IMR-90 (cell line): ENCODE data around the gene YBEY. TPM values are rescaled to one million over a fixed set of nuclear protein-coding genes. Genes with fewer than 3 reads are reported as not detected.

ENCODE experiments used
- ATAC-seq: fragments of 200-7000 bp; cut with Tn5 transposase; 2 replicates; pipeline ENCODE4 v1.9.1; 2020; ENCODE audit warnings: low read depth, mild to moderate bottlenecking, moderate library complexity
- BruUV-seq: library from RNA; stranded (reverse); fragments of 400-500 nt; replicated peaks from 2 replicates; lab custom pipeline; 2021; lab: Mats Ljungman, UMichigan
- CTCF ChIA-PET: fragments of 300-600 bp; formaldehyde crosslinking; extraction: SDS; loops from one replicate; lab custom pipeline; 2021; ENCODE audit warnings: antibody characterized with exemption; lab: Yijun Ruan, JAX
- POLR2A ChIA-PET: fragments of 300-600 bp; sonication (Branson Sonifier 250); formaldehyde crosslinking; loops from one replicate; lab custom pipeline; 2022; ENCODE audit warnings: antibody characterized with exemption; ENCODE audit not compliant: unreplicated experiment; lab: Charles Lee
- DNase-seq: peaks from one replicate; pipeline ENCODE4 v3.0.0; 2013
- H2AFZ ChIP-seq: replicated peaks from 2 replicates; pipeline ENCODE3; 2013; ENCODE audit warnings: low read length, mild to moderate bottlenecking; ENCODE audit not compliant: poor library complexity
- H2AK5ac ChIP-seq: 2 replicates; pipeline ENCODE4 v1.6.1; 2013; ENCODE audit warnings: low read depth, low read length, inconsistent platforms
- H2AK9ac ChIP-seq: replicated peaks from 2 replicates; pipeline ENCODE3; 2013; ENCODE audit warnings: mild to moderate bottlenecking, low read depth, low read length, moderate library complexity; ENCODE audit not compliant: poor library complexity
- H2BK120ac ChIP-seq: 2 replicates; pipeline ENCODE4 v1.6.1; 2013; ENCODE audit warnings: low read depth, low read length, inconsistent platforms
- H2BK15ac ChIP-seq: 3 replicates; pipeline ENCODE4 v1.6.1; 2013; ENCODE audit warnings: low read depth, low read length, inconsistent platforms
- H2BK20ac ChIP-seq: 2 replicates; pipeline ENCODE4 v1.6.1; 2013; ENCODE audit warnings: low read depth, mild to moderate bottlenecking, inconsistent platforms, low read length, moderate library complexity
- H2BK5ac ChIP-seq: 2 replicates; pipeline ENCODE4 v1.6.1; 2013; ENCODE audit warnings: mild to moderate bottlenecking, low read depth, low read length, inconsistent platforms; ENCODE audit not compliant: poor library complexity, severe bottlenecking
- H3K14ac ChIP-seq: replicated peaks from 2 replicates; pipeline ENCODE4 v1.6.1; 2013; ENCODE audit warnings: low read depth, low read length, inconsistent platforms
- H3K18ac ChIP-seq: 2 replicates; pipeline ENCODE4 v1.6.1; 2013; ENCODE audit warnings: low read depth, low read length, control low read depth
- H3K23ac ChIP-seq: 2 replicates; pipeline ENCODE4 v1.6.1; 2013; ENCODE audit warnings: low read depth, low read length, inconsistent platforms
- H3K27ac ChIP-seq: 2 replicates; pipeline ENCODE4 v1.5.1; 2013; ENCODE audit warnings: mild to moderate bottlenecking, control low read depth, low read length; ENCODE audit not compliant: insufficient read depth
- H3K27me3 ChIP-seq: 2 replicates; pipeline ENCODE4 v1.6.1; 2013; ENCODE audit warnings: low read length; ENCODE audit not compliant: control insufficient read depth, insufficient read depth
- H3K36me3 ChIP-seq: 2 replicates; pipeline ENCODE4 v1.6.1; 2013; ENCODE audit warnings: low read length, mixed read lengths; ENCODE audit not compliant: control insufficient read depth, insufficient read depth
- H3K4ac ChIP-seq: 2 replicates; pipeline ENCODE4 v1.6.1; 2013; ENCODE audit warnings: low read depth, low read length, inconsistent platforms
- H3K4me1 ChIP-seq: 2 replicates; pipeline ENCODE4 v1.6.1; 2013; ENCODE audit warnings: low read length, mixed read lengths; ENCODE audit not compliant: control insufficient read depth, insufficient read depth
- H3K4me2 ChIP-seq: 2 replicates; pipeline ENCODE4 v1.6.1; 2013; ENCODE audit warnings: low read depth, mild to moderate bottlenecking, control low read depth, low read length, moderate library complexity
- H3K4me3 ChIP-seq: 2 replicates; pipeline ENCODE4 v1.5.1; 2013; ENCODE audit warnings: low read depth, mild to moderate bottlenecking, control low read depth, low read length, moderate library complexity; ENCODE audit not compliant: insufficient read depth
- H3K56ac ChIP-seq: 2 replicates; pipeline ENCODE4 v1.6.1; 2013; ENCODE audit warnings: low read length, inconsistent platforms; ENCODE audit not compliant: insufficient read depth; ENCODE audit errors: extremely low read depth
- H3K79me1 ChIP-seq, 2 experiments: 2 replicates each; pipeline ENCODE4 v1.6.1; 2013; ENCODE audit warnings: low read length in 2 of 2, inconsistent platforms in 1 of 2, low read depth in 1 of 2
- H3K9ac ChIP-seq: 2 replicates; pipeline ENCODE4 v1.6.1; 2013; ENCODE audit warnings: low read depth, low read length, control low read depth
- H3K9me1 ChIP-seq: 2 replicates; pipeline ENCODE4 v1.6.1; 2013; ENCODE audit warnings: low read length, inconsistent platforms; ENCODE audit not compliant: insufficient read depth
- H3K9me3 ChIP-seq: 2 replicates; pipeline ENCODE4 v1.6.1; 2013; ENCODE audit warnings: low read length; ENCODE audit not compliant: control insufficient read depth, insufficient read depth
- H4K20me1 ChIP-seq: 2 replicates; pipeline ENCODE4 v1.6.1; 2013; ENCODE audit warnings: low read length, inconsistent platforms; ENCODE audit not compliant: insufficient read depth
- H4K5ac ChIP-seq: 2 replicates; pipeline ENCODE4 v1.6.1; 2013; ENCODE audit warnings: mild to moderate bottlenecking, low read depth, low read length, control low read depth
- H4K8ac ChIP-seq, 2 experiments: 2 replicates each; pipeline ENCODE4 v1.6.1; 2013; ENCODE audit warnings: low read depth in 2 of 2, low read length in 2 of 2, control low read depth in 1 of 2, inconsistent platforms in 1 of 2
- H4K91ac ChIP-seq: 2 replicates; pipeline ENCODE4 v1.6.1; 2013; ENCODE audit warnings: low read depth, low read length, inconsistent platforms; ENCODE audit not compliant: insufficient read depth
- BHLHE40 ChIP-seq: fragments of 150-350 bp; IDR thresholded peaks from 2 replicates; pipeline ENCODE4 v1.6.1; 2016; ENCODE audit warnings: mild to moderate bottlenecking, low read depth, low read length
- CEBPB ChIP-seq: IDR thresholded peaks from 2 replicates; pipeline ENCODE4 v1.6.1; 2012; ENCODE audit warnings: low read depth, low read length, improper control_type of control experiment
- CHD1 ChIP-seq: IDR thresholded peaks from 2 replicates; pipeline ENCODE4 v1.6.1; 2012; ENCODE audit warnings: low read depth, low read length, improper control_type of control experiment
- ELK1 ChIP-seq: fragments of 150-350 bp; IDR thresholded peaks from 2 replicates; pipeline ENCODE4 v1.6.1; 2016; ENCODE audit warnings: low read depth, mild to moderate bottlenecking, low read length, moderate library complexity, borderline replicate concordance
- FOS ChIP-seq: fragments of 150-350 bp; IDR thresholded peaks from 2 replicates; pipeline ENCODE4 v1.6.1; 2016; ENCODE audit warnings: low read depth, low read length
- MAFK ChIP-seq: IDR thresholded peaks from 2 replicates; pipeline ENCODE4 v1.6.1; 2012; ENCODE audit warnings: low read depth, low read length, improper control_type of control experiment
- MAZ ChIP-seq: IDR thresholded peaks from 2 replicates; pipeline ENCODE4 v1.6.1; 2012; ENCODE audit warnings: low read depth, mild to moderate bottlenecking, low read length, improper control_type of control experiment, moderate library complexity, borderline replicate concordance
- MXI1 ChIP-seq: IDR thresholded peaks from 2 replicates; pipeline ENCODE4 v1.6.1; 2012; ENCODE audit warnings: low read depth, mild to moderate bottlenecking, low read length, moderate library complexity, borderline replicate concordance
- NFE2L2 ChIP-seq: fragments of 150-350 bp; IDR thresholded peaks from 2 replicates; pipeline ENCODE4 v1.6.1; 2016; ENCODE audit warnings: low read depth, mild to moderate bottlenecking, low read length
- POLR2A ChIP-seq: IDR thresholded peaks from 2 replicates; pipeline ENCODE4 v1.6.1; 2012; ENCODE audit warnings: mild to moderate bottlenecking, low read depth, low read length
- RAD21 ChIP-seq: IDR thresholded peaks from 2 replicates; pipeline ENCODE4 v1.6.1; 2012; ENCODE audit warnings: low read length, improper control_type of control experiment
- RFX5 ChIP-seq: IDR thresholded peaks from 2 replicates; pipeline ENCODE4 v1.8.0; 2012; ENCODE audit warnings: low read depth, mild to moderate bottlenecking, low read length, moderate library complexity
- SMC3 ChIP-seq: fragments of 150-350 bp; IDR thresholded peaks from 2 replicates; pipeline ENCODE4 v1.6.1; 2016; ENCODE audit warnings: low read depth, mild to moderate bottlenecking, antibody characterized with exemption, low read length, moderate library complexity
- USF2 ChIP-seq: fragments of 150-350 bp; IDR thresholded peaks from 2 replicates; pipeline ENCODE4 v1.6.1; 2017; ENCODE audit warnings: mild to moderate bottlenecking, antibody characterized with exemption, low read length, low read depth
- WGBS, 2 experiments: methylation state at CpG; one replicate each; pipeline versions ENCODE4 v1.1.5 to v1.1.7; 2013; ENCODE audit warnings: missing lambda C conversion rate in 2 of 2; ENCODE audit not compliant: insufficient read length in 1 of 2; ENCODE audit errors: extremely low coverage in 2 of 2; 5-methylcytosine and 5-hydroxymethylcytosine counted together
- dilution Hi-C: fragments of 300-500 bp; cut with HindIII; formaldehyde crosslinking; loops from one replicate; pipeline ENCODE4 v1.14.3; 2018; ENCODE audit warnings: low sequenced_read_pairs; ENCODE audit not compliant: unreplicated experiment
- in situ Hi-C: fragments of 300-500 bp; cut with MboI; formaldehyde crosslinking; loops from 3 replicates; pipeline ENCODE4 v1.14.3; 2019; ENCODE audit warnings: low sequenced_read_pairs, inconsistent platforms, mixed read lengths
- intact Hi-C: fragments of 100-400 bp; cut with micrococcal nuclease; formaldehyde crosslinking; loops from 2 replicates; pipeline ENCODE4 v1.10.0; 2022
- polyA plus RNA-seq, 3 experiments: library from polyadenylated mRNA; depleted of rRNA; stranded (reverse); fragments of >200 nt; gene quantifications; 2 replicates each; pipeline ENCODE4 v1.2.3, GENCODE V29; 2012; ENCODE audit warnings: low replicate concordance in 1 of 3
- total RNA-seq: library from RNA; depleted of rRNA; stranded (reverse); fragments of >200 nt; gene quantifications from 2 replicates; pipeline ENCODE4 v1.2.3, GENCODE V29; 2012

The YBEY gene
- total and polyA plus RNA-seq, 2 of the 4 experiments (the other 2 are of a cell fraction): 5.9 to 26.2 TPM

DNA sequence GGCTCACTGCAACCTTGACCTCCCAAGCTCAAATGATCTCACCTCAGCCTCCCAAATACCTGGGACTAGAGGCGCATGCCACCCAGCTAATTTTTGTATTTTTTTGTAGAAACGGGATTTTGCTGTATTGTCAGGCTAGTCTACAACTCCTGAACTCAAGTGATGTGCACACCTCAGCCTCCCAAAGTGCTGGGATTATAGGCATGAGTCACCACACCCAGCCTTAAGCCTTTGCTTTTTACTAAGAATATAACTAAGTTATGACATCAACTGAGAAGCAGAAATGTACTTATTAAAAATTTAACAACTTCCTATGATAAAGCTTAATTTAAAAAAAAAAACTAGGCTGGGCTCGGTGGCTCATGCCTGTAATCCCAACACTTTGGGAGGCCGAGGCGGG, 48.7 kb upstream of the YBEY start (continued):
- TF ChIP-seq ELK1: no peak
- no peak for TF ChIP-seq MAFK
- TF ChIP-seq RFX5: no peak
- TF ChIP-seq CHD1: no peak

GRCh38 chr21:46239817-46240325, 46.3 kb upstream of the YBEY start:
- Histone ChIP-seq H2BK15ac (no peak overlapping the region), H3K23ac (no peak overlapping the region), H3K9me3 (no peaks in the 10 kb centered on the region), H2AK9ac (no peak overlapping the region), H3K9me1 (peaks cover 13% of the 10 kb centered on the region), H4K5ac (no peak overlapping the region), H3K9ac (no peak overlapping the region), H3K56ac (no peak overlapping the region), H3K27me3 (no peaks in the 10 kb centered on the region), H3K4me2 (no peak overlapping the region), H3K79me1 (peaks cover 0 to 19% of the 10 kb centered on the region in 2 experiments; a peak in 3 of 4 replicates), H3K18ac (no peak overlapping the region), H4K20me1 (no peaks in the 10 kb centered on the region), H2BK120ac (no peak overlapping the region), H2BK5ac (no peak overlapping the region), H3K4ac (no peak overlapping the region), H3K4me3 (no peak overlapping the region), H3K14ac (no peak overlapping the region), H3K36me3 (peaks cover 68% of the 10 kb centered on the region), H2AK5ac (no peak overlapping the region), H2BK20ac (no peak overlapping the region), H4K91ac (no peak overlapping the region), H2AFZ (no peak overlapping the region), H4K8ac (no peak overlapping the region), H3K27ac (no peak overlapping the region), H3K4me1 (no peaks in the 10 kb centered on the region; the same call in 1 of the 2 replicates)
- intact Hi-C loops (loop anchor here (5.0 kb wide), 1 partner anchor 42 kb away; no protein-coding TSS in a partner anchor), in situ Hi-C loops (no loop called here), dilution Hi-C loops (no loop called here)
- ChIA-PET CTCF (no interaction called here), POLR2A (no interaction called here)
- DNase-seq (no peak), ATAC-seq (no peak)
- WGBS, 2 experiments: 82% methylated on average over 2 of the region's 7 CpGs; no CpG with 5 or more reads in 1 of the 2 experiments
- BruUV-seq: no TSS peak
- TF ChIP-seq SMC3: no peak
- TF ChIP-seq BHLHE40: no peak
- no peak for TF ChIP-seq FOS
- no peak for TF ChIP-seq RFX5
- no peak for TF ChIP-seq MXI1
- no peak for TF ChIP-seq POLR2A
- no peak for TF ChIP-seq CHD1
- no peak for TF ChIP-seq USF2
- TF ChIP-seq MAZ: no peak
- TF ChIP-seq CEBPB: no peak
- no peak for TF ChIP-seq ELK1
- TF ChIP-seq RAD21: no peak
- no peak for TF ChIP-seq NFE2L2
